Ascending aorta (tissue), 2 donors: Measurements from ENCODE around the gene EN2. TPM values are rescaled to one million over a fixed set of nuclear protein-coding genes. Genes with fewer than 3 reads are reported as not detected.

ENCODE experiments used
- DNase-seq, 2 donors: peaks; one replicate each; pipeline ENCODE4 v3.0.0-alpha.2; 2019; ENCODE audit warnings: low spot score in 2 of 2
- H3K27ac ChIP-seq, 2 donors: fragments of 200-600 bp; sonication (generic); one replicate each; pipeline ENCODE4 v1.5.1; 2016 to 2017; ENCODE audit warnings: mild to moderate bottlenecking in 1 of 2
- H3K27me3 ChIP-seq: fragments of 200-600 bp; sonication (generic); one replicate; pipeline ENCODE4 v1.5.1; 2017
- H3K36me3 ChIP-seq, 2 donors: fragments of 200-600 bp; sonication (generic); one replicate each; pipeline ENCODE4 v1.5.1; 2016
- H3K4me1 ChIP-seq, 2 donors: fragments of 200-600 bp; sonication (generic); one replicate each; pipeline ENCODE4 v1.5.1; 2016 to 2017; ENCODE audit warnings: mild to moderate bottlenecking in 1 of 2
- H3K4me3 ChIP-seq, 2 donors: fragments of 200-600 bp; sonication (generic); one replicate each; pipeline ENCODE4 v1.5.1; 2016 to 2017; ENCODE audit warnings: mild to moderate bottlenecking in 1 of 2
- H3K9me3 ChIP-seq, 2 donors: fragments of 200-600 bp; sonication (generic); one replicate each; pipeline ENCODE4 v1.5.1; 2016
- intact Hi-C: fragments of 100-400 bp; cut with DNase I; formaldehyde crosslinking; loops from one replicate; pipeline ENCODE4 v1.15.1; 2023
- total RNA-seq: library from RNA; depleted of rRNA; stranded (reverse); fragments of >200 nt; gene quantifications from one replicate; pipeline ENCODE4 v1.1.0, GENCODE V29; 2016
- TF ChIP-seq, protein P1 (sequence below), 3 experiments: fragments of 200-600 bp in 2 of 3; fragments of 450-650 bp in 1 of 3; sonication (generic) in 2 of 3; IDR thresholded peaks; one replicate each; pipeline ENCODE4 v1.5.1; 2016 to 2019; ENCODE audit warnings: antibody characterized with exemption in 3 of 3, mild to moderate bottlenecking in 1 of 3, moderate library complexity in 1 of 3

The EN2 gene
- total RNA-seq, 1 donor from 2014 or later: not detected

GRCh38 chr7:155486783-155487508, 29.0 kb downstream of the EN2 start:
- Histone ChIP-seq H3K27me3 (no peaks in the 10 kb centered on the region), H3K4me1 (no peaks in the 10 kb centered on the region), H3K4me3 (no peak overlapping the region), H3K9me3 (no peaks in the 10 kb centered on the region), H3K27ac (no peak overlapping the region), H3K36me3 (no peaks in the 10 kb centered on the region)
- intact Hi-C loops: no loop called here
- peak in 1 of 2 donors; percentile 50 for DNase-seq
- TF ChIP-seq, protein P1, sequence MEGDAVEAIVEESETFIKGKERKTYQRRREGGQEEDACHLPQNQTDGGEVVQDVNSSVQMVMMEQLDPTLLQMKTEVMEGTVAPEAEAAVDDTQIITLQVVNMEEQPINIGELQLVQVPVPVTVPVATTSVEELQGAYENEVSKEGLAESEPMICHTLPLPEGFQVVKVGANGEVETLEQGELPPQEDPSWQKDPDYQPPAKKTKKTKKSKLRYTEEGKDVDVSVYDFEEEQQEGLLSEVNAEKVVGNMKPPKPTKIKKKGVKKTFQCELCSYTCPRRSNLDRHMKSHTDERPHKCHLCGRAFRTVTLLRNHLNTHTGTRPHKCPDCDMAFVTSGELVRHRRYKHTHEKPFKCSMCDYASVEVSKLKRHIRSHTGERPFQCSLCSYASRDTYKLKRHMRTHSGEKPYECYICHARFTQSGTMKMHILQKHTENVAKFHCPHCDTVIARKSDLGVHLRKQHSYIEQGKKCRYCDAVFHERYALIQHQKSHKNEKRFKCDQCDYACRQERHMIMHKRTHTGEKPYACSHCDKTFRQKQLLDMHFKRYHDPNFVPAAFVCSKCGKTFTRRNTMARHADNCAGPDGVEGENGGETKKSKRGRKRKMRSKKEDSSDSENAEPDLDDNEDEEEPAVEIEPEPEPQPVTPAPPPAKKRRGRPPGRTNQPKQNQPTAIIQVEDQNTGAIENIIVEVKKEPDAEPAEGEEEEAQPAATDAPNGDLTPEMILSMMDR (IDR thresholded peaks at IDR 0.05): no peak

- no peak overlapping the region for H3K27ac ChIP-seq
- H3K36me3 ChIP-seq: no peaks in the 10 kb centered on the region
- DNase-seq: peak in 1 of 2 donors; percentile 49
- no peaks in the 10 kb centered on the region for H3K27me3 ChIP-seq
- intact Hi-C loops: no loop called here
- no peaks in the 10 kb centered on the region for H3K4me1 ChIP-seq
- TF ChIP-seq, protein P1 (IDR thresholded peaks at IDR 0.05): no peak
- H3K4me3 ChIP-seq: no peak overlapping the region
- no peaks in the 10 kb centered on the region for H3K9me3 ChIP-seq
Observed at GRCh38 chr7:155487509-155488482, 29.9 kb downstream of the EN2 start.

- intact Hi-C loops: no loop called here
- H3K4me1 ChIP-seq: no peaks in the 10 kb centered on the region
Observed at GRCh38 chr7:155488483-155489127, 30.7 kb downstream of the EN2 start.

DNA sequence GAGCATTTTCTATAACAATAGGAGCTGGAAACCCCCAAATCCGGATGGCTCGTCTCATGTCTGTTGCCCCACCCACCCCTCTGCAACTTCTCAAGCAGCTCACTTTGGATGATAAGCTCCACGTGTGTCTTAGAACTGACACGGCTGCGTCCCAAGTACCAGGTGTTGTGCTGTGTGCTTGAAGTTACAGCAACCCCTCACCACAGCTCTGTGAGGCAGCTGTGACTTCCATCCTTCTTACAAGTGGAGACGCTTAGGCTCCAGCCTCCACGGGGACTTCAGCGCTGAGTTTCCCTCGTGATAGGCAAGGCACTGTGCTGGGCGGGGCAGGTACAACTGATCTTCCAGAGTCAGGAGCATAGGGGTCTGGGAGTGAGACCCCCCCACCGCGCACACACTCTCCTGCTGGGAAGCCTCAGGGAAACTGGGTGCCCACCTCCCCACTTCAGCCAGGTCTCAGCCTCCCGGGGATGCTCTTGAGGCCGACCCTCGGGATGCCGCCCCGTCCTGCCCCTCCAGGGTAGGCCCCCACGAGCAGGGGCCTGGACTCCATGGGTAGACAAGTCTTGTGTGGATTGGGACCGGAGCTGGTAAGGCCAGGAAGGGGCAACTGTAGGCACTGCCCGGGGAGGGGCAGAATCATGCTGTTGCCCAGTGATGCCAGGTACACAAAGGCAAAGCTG, 31.4 kb downstream of the EN2 start:
- no peaks in the 10 kb centered on the region for H3K27me3 ChIP-seq

More at GRCh38 chr7:155488483-155489127, 30.7 kb downstream of the EN2 start:
- H3K9me3 ChIP-seq: no peaks in the 10 kb centered on the region
- H3K27ac ChIP-seq: no peak overlapping the region
- no peaks in the 10 kb centered on the region for H3K36me3 ChIP-seq
- DNase-seq: peak in 1 of 2 donors; percentile 16
- no peaks in the 10 kb centered on the region for H3K27me3 ChIP-seq
- TF ChIP-seq, protein P1 (IDR thresholded peaks at IDR 0.05): no peak
- no peak overlapping the region for H3K4me3 ChIP-seq

More for the DNA sequence above, 31.4 kb downstream of the EN2 start:
- no peaks in the 10 kb centered on the region for H3K4me1 ChIP-seq
- no peak overlapping the region for H3K27ac ChIP-seq
- no peaks in the 10 kb centered on the region for H3K9me3 ChIP-seq
- no peaks in the 10 kb centered on the region for H3K36me3 ChIP-seq
- TF ChIP-seq, protein P1 (IDR thresholded peaks at IDR 0.05): no peak
- peak in 1 of 2 donors; percentile 59 for DNase-seq
- H3K4me3 ChIP-seq: no peak overlapping the region
- intact Hi-C loops: no loop called here
